T-helper 2 cell treated with Interferon-gamma antibody and Interleukin-4, amounts not matched to agents 100 ng/mL and 5 ng/mL, for 36 hours (primary cell): ENCODE data around the gene ACER2. TPM values are rescaled to one million over a fixed set of nuclear protein-coding genes. Genes with fewer than 3 reads are reported as not detected.
"Not testable (repeated sequence)": the region's sequence is repeated elsewhere in the genome, so short reads cannot be mapped to it uniquely, and the experiment has no call there.

ENCODE experiments used
- intact Hi-C: fragments of 100-400 bp; cut with micrococcal nuclease; formaldehyde crosslinking; loops from one replicate; pipeline ENCODE4 v1.15.1; 2023
- total RNA-seq: library from RNA; stranded (reverse); gene quantifications from 2 replicates; pipeline ENCODE4 v1.2.3, GENCODE V29; 2022

ACER2 gene
- 2.5 and 2.9 TPM in 2 replicates for total RNA-seq

GRCh38 chr9:19408693-19409400 lies at the start of gene ACER2:
ACER2 (plus strand) TSS chr9:19409009; CDS start chr9:19409085, 76 bp downstream.
- intact Hi-C loops: loop anchor here (1.0 to 2.0 kb wide), 4 partner anchors 29 to 360 kb away; partner anchors contain the start of genes RPS6 and RRAGA

- intact Hi-C loops: no loop called here
Observed at GRCh38 chr9:19369107-19369506, 39.7 kb upstream of the ACER2 start.

GRCh38 chr9:19371942-19372341 lies 36.9 kb upstream of the ACER2 start:
- intact Hi-C loops: no loop called here

GRCh38 chr9:19372567-19372966 lies 36.2 kb upstream of the ACER2 start:
- intact Hi-C loops: no loop called here

GRCh38 chr9:19373527-19373926 lies 35.3 kb upstream of the ACER2 start:
- intact Hi-C loops: no loop called here

GRCh38 chr9:19375538-19375937 lies 33.3 kb upstream of the ACER2 start:
- intact Hi-C loops: loop anchor here (5.0 kb wide), 1 partner anchor 67 kb away; no protein-coding TSS in a partner anchor

- intact Hi-C loops: loop anchor here (5.0 kb wide), 1 partner anchor 65 kb away; no protein-coding TSS in a partner anchor
Observed at GRCh38 chr9:19376931-19377330, 31.9 kb upstream of the ACER2 start.

GRCh38 chr9:19378164-19378563 lies 30.6 kb upstream of the ACER2 start:
- intact Hi-C loops: loop anchor here (5.0 kb wide), 1 partner anchor 64 kb away; no protein-coding TSS in a partner anchor

GRCh38 chr9:19378647-19379046 lies 30.2 kb upstream of the ACER2 start:
- intact Hi-C loops: loop anchor here (5.0 kb wide), 1 partner anchor 64 kb away; no protein-coding TSS in a partner anchor

GRCh38 chr9:19379283-19379682 lies 29.5 kb upstream of the ACER2 start:
- intact Hi-C loops: loop anchor here (5.0 kb wide), 1 partner anchor 63 kb away; no protein-coding TSS in a partner anchor

- intact Hi-C loops: loop anchor here (1.0 to 5.0 kb wide), 9 partner anchors 29 to 330 kb away; partner anchors contain the start of genes DENND4C, PLIN2 and RRAGA
Observed at GRCh38 chr9:19379697-19380046, 29.1 kb upstream of the ACER2 start.

GRCh38 chr9:19380826-19381075 lies 28.1 kb upstream of the ACER2 start:
- intact Hi-C loops: loop anchor here (1.0 to 2.0 kb wide), 8 partner anchors 28 to 331 kb away; partner anchors contain the start of genes DENND4C, PLIN2 and RRAGA

GRCh38 chr9:19381656-19382055 lies 27.2 kb upstream of the ACER2 start:
- intact Hi-C loops: loop anchor here (2.0 kb wide), 1 partner anchor 255 kb away; the partner anchor contains the start of gene PLIN2

GRCh38 chr9:19385212-19385611 lies 23.6 kb upstream of the ACER2 start:
- intact Hi-C loops: not testable (repeated sequence)

- intact Hi-C loops: no loop called here
Observed at GRCh38 chr9:19385786-19386501, 22.9 kb upstream of the ACER2 start.

- intact Hi-C loops: no loop called here
Observed at GRCh38 chr9:19386502-19387044, 22.2 kb upstream of the ACER2 start.

- intact Hi-C loops: no loop called here
Observed at GRCh38 chr9:19387317-19387716, 21.5 kb upstream of the ACER2 start.

- intact Hi-C loops: not testable (repeated sequence)
Observed at GRCh38 chr9:19389539-19389938, 19.3 kb upstream of the ACER2 start.

- intact Hi-C loops: no loop called here
Observed at GRCh38 chr9:19397845-19398244, 11.0 kb upstream of the ACER2 start.

- intact Hi-C loops: not testable (repeated sequence)
Observed at GRCh38 chr9:19403231-19403630, 5.6 kb upstream of the ACER2 start.

- intact Hi-C loops: no loop called here
Observed at GRCh38 chr9:19404283-19405075, 4.3 kb upstream of the ACER2 start.
